GM18870 (cell line): Measurements from ENCODE around the gene PIP5K1C.

Experiments
- ATAC-seq: cut with Tn5 transposase; IDR thresholded peaks from one replicate; pipeline ENCODE4 v1.9.1; 2021; ENCODE audit warnings: moderate library complexity; ENCODE audit not compliant: unreplicated experiment

The PIP5K1C gene

DNA sequence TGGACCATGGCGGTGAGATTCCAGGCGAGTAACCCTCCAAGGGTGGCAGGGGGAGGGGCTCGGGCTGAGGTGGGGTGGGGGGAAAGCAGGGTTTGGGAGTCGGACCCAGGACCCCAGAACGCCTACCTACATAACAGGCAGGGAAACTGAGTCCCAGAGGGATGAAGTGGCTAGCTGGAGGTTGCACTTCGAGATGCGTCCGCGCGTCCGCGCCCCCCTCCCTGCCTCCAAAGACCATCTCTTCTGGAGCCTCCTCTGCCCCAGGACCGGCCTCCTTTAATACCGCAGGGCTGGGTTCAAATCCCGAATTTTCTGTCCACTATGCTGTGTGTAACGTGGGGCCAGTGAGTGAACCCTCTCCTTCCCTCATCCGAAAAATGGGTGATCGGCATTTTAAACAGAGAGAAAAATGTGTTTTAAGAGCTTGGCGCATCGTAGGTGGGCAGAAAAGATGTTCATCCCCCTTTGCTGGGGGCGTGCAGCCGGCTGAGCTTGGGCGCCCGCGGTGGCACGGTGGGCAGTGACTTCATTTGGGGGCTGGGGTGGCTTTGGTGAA lies 21.7 kb upstream of the PIP5K1C start:
- ATAC-seq: no peak

GRCh38 chr19:3721131-3721886 lies 21.0 kb upstream of the PIP5K1C start:
- no peak for ATAC-seq

GRCh38 chr19:3720349-3720917 lies 20.2 kb upstream of the PIP5K1C start:
- ATAC-seq: no peak

DNA sequence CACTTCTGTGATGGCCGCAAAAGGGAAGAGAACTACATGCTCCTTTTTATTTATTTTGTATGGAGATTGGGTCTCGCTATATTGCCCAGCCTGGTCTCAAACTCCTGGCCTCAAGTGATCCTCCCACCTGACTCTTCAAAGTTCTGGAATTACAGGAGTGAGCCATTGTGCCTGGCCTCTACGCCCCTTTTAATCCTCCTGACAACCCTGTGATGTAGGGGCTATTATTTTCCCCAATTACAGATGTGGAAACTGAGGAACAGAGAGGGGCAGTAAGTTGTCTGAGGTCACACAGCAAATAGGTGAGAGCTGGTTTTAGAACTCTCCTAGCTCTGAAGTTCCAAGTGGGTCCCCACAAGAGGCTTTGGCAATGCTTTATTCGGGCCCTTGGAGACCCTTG lies 19.6 kb upstream of the PIP5K1C start:
- ATAC-seq: no peak

DNA sequence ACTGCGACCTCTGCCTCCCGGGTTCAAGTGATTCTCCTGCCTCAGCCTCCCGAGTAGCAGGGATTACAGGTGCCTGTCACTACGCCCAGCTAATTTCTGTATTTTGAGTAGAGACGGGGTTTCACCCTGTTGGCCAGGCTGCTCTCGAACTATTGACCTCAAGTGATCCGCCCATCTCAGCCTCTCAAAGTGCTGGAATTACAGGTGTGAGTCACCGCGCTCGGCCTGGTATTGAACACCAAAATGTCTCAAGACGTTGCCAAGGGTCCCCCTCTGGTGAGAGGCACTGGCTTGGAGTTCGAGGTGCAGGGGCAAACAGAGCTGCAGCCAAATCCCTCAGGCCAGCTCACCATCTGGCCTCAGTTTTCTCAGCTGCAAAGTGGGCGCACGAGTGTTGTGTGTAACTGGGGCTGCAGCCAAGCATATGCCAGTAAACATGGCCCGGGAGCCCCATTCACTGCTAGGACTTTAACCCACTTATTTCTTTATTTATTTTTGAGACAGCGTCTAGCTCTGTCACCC lies 15.9 kb upstream of the PIP5K1C start:
- no peak for ATAC-seq

GRCh38 chr19:3712663-3713611 lies 12.7 kb upstream of the PIP5K1C start:
- ATAC-seq: no peak

DNA sequence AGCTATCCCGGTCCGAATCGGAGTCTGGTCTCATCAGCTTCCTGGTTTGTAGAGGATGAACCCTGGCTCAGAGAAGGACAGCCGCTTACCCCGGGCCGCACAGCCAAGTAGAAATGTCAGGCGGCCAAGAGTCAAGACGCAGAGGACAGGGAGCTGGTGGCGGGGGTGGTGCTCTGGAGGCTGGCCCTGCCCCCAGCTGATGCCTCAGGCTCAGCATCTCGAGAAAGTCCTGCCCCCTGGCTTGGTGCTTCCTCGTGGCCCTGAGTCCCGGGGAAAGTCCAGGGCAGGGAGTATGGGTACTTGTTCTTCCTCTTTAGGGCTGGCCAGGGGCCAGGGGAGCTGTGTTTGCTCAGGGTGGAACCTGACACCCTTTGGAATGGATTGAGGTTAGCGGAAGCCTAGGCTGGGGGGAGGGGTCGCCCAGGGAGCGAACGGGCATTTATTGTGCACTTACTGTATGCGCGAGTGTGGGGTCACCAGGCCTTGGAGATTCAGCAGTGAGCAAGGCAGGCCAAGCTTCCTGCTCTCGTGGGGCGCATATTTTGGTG lies 10.1 kb upstream of the PIP5K1C start:
- ATAC-seq: no peak

DNA sequence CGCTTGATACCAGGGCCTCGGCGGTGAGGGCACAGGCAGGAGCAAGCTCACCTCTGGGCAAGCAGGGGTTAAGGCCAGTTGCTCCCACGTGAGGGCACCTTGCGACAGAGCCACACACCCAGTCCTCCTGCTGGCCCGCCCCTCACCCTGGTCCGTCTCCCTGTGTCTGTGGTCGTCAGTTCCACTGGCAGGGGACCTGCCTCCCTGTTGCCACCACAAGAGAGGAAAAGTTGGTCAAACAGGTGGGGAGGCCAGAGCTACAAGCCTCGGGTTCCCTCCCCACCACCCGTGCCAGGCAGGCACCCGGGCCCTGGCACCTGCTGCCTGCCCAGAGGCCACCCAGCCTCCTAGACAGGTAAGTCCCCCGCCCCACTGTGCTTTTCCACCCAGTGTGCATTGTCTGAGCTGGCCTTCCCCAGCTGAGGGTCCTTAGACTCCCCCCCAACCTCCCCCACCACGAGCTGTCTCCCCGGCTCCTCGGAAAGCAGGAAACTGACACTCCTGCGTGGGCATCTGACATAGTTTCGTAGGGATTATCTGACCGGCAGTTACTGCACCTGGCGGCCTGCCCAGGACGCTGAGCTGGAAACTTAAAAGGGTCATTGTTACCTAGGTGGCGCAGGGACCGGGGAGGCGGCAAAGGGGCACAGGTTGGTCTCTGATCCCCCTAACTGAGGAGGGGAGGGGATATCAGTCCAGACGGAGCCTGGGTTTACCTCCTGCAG lies 8.1 kb upstream of the PIP5K1C start, which contains the start of gene TJP3:
Gene TJP3 (plus strand): TSS at position 178 of the 725 bp plus-strand sequence. CDS start 20,049 bp downstream, outside the sequence.
- no peak for ATAC-seq

DNA sequence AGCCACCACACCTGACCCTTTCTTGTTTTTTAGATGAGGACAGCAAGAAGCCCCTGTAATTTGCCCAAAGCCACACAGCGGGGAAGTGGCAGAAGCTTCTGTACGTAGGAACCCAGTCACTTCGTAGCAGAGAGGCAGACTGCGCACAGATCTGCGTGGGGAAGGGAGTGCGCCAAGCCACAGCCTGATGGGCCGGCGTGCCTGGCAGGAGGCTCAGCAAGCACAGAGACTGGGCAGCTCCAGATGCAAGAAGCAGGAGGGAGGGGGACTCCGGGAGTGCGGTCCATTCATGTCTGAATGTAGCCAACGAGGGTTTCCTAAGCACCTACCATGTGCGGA lies 7.6 kb upstream of the PIP5K1C start:
- ATAC-seq: no peak

DNA sequence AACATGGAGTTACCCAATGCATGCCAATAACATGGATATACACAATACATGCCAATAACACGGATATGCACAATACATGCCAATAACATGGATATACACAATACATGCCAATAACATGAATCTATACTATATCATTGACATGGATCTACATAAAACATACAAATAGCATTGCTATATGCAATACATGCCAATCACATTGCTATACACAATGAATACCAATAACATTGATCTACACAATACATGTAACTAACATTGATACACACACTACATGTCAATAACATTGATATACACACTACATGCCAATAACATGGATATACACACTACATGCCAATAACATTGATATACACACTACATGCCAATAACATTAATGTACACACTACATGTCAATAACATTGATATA lies 932 bp upstream of the PIP5K1C start:
- ATAC-seq: no peak

DNA sequence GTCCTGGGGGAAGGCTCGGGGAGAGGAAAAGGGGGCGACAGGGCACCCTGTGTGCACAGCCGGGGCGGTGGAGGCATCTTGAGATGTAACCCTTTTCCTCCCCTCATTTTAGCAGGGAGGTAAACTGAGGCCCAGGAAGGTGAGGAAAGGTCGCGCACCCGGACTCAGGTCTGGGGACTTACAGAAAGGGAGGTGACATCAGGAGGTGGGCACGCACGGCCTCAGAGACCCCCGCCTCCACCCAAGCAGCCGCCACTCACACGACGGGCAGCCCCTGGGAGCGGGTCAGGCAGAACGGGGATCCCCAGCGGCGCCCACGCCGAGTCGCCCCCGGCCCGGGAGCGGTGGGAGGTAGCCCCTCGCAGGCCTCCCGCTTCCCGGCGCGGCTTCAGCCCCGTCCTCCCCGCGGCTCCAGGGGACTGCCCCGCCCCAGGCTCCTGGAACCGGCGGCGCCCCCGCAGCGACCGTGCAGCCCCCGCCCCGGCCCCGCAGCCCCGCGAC lies 477 bp downstream of the PIP5K1C start:
- ATAC-seq: no peak

- ATAC-seq: no peak
Observed at GRCh38 chr19:3698974-3699740, 1.1 kb downstream of the PIP5K1C start.

DNA sequence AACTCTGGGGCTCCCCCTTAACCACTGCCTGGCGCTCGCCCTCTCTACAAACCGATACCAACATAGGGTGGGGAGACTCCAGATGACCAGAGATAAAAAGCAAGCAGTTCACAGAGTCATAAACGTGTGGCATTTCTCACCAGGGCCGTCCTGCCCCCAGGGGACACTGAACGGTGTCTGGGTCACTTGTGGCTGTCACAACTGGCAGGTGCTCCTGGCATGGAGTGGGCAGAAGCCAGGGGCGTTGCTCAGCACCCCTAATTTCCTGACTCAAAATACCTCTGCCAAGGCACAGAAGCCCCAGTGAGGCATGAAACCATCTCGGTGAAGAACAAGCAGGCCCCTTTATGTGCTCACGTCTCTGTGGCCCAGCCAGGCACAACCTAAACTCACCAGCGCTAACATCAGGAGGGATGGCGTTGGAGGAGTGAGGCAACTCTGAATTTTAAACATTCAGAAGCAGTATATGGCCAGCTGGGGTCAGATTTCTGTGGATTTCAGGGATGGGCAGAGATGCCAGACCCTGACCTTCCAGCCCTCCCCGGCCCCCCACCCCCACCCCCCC lies 1.8 kb downstream of the PIP5K1C start:
- ATAC-seq: no peak

DNA sequence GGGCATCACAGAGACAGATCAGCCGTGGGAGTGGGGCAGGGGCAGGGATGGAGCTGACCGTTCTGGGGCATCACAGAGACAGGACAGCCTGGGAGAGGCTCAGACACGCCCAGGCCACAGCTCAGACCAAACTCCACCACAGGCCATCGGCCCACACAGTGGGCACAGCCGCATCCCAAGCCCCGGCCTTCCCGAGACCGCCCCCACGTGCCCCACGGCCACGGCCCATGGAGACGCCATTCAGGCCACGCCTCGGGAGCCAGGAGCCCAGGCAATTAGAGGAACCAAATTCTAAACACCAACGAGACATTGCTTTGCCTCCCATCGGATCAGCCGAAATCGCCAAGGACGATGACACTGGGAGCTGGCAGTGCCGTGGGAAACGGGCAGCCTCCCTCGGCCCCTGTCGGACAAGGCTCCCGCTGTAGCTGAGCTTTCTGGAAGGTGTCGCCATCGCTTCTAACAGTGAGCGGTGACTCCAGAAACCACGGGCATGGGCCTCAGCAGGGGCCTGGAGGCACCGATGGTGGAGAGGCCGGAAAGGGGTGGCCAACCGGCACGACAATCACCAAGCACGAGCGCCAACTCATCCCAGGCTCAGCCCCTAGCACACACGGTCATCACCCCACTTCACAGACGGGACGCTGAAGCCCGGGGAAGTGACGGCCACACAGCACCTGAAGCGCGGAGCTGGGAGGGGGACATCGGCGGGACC lies 2.4 kb downstream of the PIP5K1C start:
- ATAC-seq: no peak

DNA sequence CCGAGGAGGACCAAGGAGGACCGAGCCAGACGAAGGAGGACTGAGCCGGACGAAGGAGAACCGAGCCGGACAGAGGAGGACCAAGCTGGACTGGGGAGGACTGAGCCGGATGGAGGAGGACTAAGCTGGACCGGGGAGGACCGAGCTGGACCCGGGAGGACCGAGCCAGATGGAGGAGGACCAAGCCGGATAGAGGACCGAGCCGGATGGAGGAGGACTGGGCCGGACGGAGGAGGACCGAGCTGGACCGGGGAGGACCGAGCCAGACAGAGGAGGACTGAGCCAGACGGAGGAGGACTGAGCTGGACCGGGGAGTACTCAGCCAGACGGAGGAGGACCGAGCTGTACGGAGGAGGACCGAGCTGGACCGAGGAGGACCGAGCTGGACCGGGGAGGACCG lies 3.2 kb downstream of the PIP5K1C start:
- no peak for ATAC-seq

DNA sequence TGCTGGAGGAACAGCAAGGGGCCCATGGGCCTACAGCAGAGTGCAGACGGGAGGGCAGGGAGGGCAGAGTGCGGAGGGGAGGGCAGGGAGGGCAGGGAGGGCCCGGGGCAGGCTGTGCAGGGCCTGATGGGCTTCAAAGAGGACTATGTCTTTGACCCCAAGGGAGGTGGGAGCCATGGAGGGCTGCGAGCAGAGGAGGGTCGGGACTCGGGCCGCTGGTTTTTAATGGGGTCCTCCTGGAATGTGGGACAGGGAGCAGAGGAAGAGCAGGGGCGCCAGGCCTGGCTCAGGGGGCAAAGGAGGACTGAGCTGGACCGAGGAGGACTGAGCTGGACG lies 3.6 kb downstream of the PIP5K1C start:
- ATAC-seq: no peak

DNA sequence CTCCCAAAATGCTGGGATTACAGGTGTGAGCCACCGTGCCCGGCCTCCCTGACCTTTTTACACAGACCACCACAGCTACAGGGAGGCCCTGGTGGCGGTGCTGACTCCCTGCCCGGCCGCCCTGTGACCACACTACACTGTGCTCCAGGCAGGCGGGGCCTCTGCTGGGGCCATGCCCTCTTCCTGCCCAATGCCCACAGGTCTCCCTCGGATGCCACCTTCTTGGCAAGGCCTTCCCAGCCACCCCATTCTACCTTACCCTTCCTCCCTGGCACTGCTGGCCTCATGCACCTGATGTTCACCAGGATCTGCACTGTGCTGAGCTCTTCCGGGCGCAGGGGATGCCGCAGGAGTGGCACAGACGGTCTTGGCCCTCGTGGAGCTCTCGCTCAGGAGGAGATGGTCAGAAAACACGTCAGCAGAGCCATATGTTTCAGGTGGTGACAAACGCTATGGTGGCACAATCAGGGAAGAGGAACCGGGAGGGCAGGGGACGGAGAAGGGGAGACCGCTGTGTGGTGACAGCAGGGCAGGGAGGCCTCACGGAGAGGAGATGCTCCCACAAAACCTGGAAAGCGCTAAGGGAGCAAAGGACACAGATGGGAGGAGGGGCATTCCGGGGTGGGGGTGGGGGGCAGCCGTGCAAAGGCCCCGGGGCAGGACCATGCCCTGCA lies 4.1 kb downstream of the PIP5K1C start:
- ATAC-seq: no peak
